GM21717 (cell line): Measurements from ENCODE around the gene MAGI1.
"Not testable (repeated sequence)": the region's sequence is repeated elsewhere in the genome, so short reads cannot be mapped to it uniquely, and the experiment has no call there.

Experiments used
- ATAC-seq: cut with Tn5 transposase; IDR thresholded peaks from one replicate; pipeline ENCODE4 v1.9.1; 2021; ENCODE audit warnings: mild to moderate bottlenecking, moderate library complexity; ENCODE audit not compliant: unreplicated experiment

The MAGI1 gene

DNA sequence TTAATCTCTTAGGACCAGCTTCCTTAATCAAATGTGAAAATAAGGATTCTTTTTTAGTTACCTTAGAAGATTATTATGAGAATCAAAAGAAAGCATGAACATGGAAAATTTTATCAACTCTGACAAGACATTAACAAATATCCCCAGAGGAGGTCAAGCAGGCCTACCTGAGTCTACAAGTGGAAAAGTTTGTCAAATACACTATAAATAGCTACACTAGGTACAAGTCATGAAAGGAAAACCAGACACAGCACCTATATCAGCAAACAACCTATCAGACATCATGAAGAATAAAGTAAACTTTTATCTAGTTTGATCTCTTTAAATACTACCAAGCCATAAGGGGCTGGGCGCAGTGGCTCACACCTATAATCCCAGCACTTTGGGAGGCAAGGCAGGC lies 126.1 kb downstream of the MAGI1 start:
- ATAC-seq = no peak

DNA sequence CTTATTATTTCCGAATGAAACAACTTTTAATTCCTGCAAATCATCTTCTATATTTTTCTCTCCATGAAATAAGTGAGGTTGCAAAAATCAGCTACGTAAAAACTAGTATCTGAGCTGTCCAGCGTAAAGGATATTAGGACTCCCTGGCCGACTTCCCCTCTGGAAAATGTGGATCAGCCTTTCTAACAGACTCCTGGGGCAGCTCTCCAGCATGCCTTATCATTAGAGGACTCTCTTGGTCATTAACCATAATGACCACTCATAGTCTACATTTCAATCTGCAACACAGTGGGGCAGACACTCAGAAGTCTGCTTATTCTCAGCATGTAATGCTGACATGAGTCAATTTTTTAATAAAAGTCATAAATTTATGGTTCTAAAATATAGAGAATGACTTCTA lies 130.1 kb downstream of the MAGI1 start:
- no peak for ATAC-seq

DNA sequence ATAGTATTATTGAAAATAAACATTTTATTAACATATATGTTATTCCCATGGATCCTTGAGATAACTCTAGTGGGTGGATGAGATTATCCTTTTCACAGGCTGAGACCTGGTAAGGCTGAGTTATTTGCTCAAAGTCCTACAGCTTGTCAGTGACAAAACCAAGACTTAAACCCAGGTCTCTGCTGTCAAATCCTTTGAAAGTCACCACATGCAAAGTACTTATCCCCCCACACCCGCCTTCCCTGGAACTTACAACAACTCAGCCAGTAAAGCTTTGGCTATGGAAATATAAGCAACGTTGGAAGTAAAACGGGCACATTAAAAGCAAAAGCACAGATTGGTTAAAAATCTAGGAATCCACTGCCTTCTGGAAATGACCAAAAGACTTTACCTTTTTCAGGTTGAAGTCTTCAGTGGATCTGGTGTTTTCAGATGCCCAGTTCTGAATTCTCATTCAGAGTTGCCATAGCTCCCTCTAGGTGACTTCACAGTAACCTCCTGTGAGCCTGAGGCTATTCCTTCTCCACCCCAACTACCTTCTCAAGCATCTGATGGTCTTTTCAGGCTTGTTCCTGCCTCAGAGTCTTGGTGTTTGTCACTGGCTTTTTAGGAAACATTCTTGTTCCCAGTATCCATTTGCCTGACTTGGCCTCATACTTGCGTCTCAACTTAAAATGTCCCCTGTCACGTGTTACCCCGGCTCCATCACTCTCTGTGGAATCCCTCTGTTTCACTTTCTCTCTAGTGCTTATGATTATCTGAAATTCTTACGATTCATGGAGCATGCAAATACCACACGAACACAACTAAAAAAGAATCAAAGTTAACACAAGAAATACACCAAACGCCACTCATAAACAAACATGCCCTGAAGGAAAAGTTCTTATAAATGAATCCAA lies 131.2 kb downstream of the MAGI1 start:
- no peak for ATAC-seq

DNA sequence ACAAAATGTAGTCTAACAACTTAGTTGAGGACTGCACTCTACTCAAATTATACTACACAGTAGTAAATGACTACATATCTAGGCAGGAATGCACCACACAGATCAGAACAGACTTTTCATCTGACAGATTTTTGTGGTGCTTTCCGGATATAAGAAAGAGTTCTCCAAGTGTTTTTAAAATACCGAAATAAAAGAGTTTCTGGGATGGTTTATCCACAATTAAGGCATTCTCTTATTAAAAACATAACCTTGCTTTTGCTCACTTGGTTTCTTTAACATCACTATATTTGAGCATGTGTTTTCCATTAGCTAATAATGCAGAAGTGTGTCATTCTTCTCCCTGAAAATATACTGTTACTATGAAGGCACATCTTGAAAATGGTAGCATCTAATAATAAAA lies 132.9 kb downstream of the MAGI1 start:
- no peak for ATAC-seq

DNA sequence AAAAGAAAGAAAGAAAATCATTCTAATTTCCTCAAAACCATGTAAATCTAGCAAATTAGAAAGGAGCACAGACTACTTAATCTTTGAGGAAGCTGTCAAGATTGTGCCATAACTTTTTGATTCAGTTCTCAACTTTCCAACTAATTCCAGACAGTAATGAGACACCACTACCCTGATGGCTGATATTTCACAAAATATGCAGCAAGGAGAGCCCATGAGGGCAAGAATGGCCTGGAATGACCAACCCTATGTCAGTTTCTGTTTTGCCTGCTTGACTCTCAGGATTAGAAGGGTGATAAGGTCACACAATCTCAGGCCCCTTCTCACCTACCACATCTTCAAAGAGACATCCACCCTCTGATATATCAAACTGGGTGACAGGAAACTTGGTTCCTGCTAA lies 134.7 kb downstream of the MAGI1 start:
- no peak for ATAC-seq

DNA sequence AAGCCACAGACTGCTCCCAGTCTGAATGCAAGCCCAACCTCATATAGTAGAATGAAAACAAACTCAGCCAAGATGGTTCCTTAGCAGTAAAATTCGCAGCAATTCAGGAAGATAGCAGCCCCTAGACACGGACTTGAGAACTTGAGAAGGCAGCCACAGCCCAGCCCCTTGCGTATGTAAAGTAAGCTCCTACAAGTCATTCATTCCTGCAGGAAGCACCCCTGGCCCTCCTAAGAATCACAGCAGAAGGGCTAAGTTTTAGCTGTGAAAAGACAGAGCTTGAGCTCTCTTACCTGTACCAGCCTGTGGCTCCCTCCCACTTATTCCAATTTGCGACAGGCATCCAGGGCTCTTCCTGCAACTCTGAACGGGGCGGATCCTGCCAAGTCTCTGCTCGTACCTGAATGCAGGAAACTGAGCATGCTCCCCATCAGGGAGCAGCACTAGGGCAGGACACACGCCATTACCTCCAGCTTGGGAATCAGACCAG lies 136.4 kb downstream of the MAGI1 start:
- no peak for ATAC-seq

DNA sequence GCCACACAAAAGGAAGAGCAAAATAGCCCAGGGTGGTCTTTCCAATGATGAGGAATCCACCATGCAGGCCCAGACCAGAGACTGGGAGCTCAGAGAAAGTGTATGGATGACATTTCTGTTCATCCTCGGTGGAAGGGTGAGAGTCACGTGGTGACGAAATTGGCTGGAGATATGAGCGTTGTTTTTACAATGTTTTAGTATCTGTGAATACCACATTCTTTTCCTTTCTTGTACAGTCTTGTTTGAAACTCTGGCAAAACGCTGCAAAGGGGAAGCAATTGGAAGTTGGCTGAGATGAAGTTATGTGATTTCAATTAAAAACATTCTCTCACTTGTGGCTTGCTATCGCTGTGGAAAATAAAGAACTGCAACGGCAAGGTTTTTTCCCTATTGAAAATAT lies 137.5 kb downstream of the MAGI1 start:
- no peak for ATAC-seq

DNA sequence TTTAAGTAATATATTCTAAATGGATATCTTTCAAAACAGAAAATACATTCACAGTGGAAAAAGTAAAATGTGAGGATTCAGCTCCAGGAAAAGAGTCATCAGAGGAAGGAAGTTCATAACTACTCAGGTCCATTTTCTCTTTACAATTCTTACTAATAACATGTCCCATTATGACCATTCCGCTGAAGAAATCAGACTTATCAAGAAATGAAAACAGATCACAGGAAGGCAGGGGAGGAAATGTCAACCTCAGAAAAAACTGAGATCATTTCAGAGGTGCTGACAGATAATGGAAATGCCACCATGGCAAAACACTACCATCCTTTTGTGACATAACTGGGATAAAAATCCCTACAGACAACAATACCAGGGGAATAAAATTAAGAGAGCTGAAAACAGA lies 139.5 kb downstream of the MAGI1 start:
- no peak for ATAC-seq

DNA sequence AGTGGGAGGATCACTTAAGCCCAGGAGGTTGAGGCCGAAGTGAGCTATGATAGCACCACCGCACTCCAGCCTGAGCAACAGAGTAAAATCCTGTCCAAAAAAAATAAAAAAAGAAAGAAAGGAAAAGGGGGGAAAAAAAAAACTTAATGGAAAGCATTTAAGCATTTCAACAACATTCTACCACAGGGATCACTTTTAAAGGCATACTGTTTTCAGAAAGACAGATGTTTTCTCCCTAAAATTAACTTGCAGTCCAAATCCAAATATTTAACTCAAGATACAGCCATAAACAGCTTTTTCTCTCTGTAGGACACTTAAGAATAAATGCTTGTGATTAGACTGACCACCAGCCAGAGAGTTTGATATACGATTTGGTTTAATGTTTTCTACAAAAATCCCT lies 141.0 kb downstream of the MAGI1 start:
- ATAC-seq = no peak

DNA sequence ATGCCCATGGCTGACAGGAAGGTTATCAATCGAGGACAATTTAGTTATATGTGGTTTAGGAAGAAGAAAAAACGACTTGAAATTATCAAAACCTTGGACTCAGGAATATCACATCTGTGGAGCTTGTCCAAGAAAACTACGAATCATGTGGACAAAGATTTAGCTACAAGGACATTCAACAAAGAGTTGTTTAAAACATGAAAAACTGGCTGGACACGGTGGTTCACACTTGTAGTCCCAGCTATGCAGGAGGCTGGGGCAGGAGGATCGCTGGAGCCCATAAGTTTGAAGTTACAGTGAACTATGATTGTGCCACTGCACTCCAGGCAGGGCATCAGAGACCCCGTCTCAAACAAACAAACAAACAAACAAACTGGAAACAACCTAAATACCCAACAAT lies 142.4 kb downstream of the MAGI1 start:
- ATAC-seq = no peak

DNA sequence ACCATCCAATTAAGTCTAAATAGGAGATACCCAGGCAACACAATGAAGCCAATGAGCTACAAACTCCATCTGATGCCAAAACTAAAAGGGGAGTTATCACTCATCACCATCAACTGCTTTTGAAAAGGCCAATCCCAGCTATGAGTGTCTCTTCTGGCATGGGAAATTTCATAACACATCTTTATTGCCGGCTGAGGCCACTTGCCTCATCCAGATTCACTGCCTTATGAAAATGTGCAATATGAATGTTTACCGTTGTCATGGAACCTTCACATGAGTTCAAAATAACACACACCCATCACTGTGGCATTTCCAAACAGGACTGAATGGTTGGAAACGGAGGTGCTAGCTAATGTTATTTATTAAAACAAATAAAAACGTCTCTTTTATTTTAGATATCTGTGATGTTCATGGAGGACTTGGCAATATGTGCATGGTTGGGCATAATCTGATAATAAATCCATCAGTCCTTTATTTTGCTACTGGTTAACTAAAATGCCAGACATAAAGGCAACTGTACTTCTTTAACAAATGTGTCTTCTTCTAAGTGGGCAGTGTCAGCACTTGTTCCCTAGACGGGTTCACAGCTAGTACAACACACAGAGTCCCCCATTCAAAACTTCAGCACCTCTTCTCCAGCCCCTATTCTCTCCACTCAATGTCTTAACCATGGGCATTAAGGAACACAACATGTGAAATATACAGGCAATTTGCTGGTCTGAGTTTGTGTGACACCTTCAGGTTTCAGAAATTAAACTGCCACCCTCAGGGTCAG lies 143.9 kb downstream of the MAGI1 start:
- ATAC-seq = no peak

DNA sequence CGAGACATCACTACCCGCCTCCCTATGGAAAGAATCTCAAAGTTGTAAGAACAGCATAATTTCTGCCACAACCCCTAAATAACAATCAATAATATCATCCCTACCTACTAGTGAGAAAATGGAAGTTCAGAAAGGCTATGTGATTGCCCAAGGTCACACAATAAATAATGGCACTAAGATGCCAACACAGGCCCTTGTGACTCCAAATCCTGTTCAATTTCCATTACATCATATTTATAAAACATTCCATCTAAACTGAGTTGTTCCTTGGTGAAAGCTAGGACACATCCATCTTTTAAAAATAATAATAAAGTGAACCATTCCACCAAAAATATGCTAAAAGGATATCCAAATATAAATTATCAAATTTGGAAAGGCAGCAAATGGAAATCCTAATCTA lies 144.6 kb downstream of the MAGI1 start:
- ATAC-seq = no peak

DNA sequence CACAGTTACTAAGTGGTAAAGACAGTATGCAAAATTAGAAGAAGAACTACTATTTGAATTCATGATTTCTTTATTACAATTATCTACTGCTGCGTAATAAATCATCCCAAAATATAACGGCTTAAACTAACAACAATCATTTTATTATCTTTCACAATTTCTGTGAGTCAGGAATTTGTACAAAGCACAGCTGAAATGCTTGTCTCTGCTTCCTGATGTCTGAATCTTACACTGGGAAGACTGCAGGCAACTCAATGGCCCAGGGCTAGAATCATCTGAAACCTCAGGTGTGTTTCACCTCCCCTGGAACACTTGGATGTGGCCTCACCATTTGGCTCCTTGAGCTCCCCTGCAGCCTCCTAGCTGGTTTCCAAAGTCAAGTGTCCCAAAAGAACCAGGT lies 145.1 kb downstream of the MAGI1 start:
- no peak for ATAC-seq

DNA sequence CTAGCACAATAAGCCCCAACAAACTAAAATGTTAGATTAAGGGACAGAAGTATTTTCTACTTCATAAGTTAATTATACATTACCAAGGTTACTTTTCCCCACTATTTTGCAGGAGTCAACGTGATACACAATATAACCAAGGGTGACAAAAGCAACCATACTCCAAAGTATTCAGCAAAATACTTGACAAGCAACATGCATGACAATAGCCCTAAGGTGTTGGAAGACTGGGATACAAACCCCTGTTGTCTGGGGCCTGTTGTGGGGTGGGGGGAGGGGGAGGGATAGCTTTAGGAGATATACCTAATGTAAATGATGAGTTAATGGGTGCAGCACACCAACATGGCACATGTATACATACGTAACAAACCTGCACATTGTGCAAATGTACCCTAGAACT lies 147.2 kb downstream of the MAGI1 start:
- ATAC-seq = not testable (repeated sequence)

DNA sequence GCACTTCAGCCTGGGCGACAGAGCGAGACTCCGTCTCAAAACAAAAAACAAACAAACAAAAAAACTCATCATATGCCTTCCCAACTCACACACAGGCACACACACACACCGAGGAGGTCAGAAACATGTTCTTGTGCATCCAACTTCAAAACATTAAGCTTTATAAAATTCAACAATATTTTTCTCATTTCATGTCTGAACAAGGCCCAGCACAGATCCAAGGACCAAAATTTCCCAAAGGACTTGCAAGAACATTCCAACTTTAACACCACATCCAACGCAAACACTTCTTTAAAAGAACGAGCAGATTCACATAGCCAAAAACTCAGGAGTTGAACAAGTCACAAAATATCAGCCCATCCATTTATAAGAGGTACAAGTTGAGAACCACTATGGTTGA lies 148.4 kb downstream of the MAGI1 start:
- ATAC-seq = no peak

DNA sequence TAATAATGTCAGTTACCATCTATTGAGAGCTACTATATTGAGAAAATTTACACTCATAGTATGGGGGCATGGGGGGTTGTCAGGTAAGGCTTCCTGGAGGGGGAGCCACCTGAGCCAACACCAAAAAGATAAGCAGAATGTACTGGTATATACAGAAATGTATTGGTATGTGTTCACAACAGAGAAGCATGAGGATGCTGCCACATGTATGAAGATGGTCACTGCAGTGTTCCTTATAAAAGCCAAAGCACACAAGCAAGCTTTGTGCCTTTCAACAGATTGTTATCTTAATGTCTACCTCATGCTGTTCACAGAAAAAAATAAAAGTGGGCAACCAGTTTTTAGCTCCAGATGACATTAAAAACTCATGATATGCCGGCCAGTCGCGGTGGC lies 149.0 kb downstream of the MAGI1 start:
- ATAC-seq = no peak

DNA sequence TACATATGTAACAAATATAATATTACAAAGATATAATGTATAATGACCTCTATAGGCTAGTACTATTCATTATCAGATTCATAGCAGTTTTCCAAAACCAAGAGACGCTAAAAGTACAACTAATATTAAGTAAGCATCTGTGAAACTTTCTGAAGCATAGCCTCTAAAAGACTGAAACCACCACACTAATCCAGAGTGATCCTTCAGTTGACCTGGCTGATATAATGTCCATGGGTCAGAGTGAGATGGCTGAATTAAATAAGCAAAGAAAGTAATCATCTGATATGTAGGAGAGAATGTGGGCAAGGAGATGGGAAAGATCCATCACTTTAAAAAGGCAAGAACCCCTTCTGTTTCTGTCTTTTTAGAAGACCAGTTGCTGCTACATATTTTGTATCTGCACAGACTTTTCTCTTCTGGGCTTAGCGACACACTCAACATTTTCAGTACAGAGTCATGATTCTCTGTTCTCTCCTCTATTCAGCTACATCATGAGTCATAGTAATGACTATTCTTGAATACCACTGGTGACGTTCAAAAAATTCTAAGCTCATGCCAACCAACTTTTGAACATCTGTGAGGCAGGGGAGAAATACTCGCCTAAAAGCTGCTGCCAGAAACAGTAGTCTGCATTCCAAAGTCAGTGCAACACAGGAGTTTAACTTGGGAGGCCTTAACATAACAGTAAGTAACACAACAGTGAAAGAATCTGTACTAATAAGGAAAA lies 149.6 kb downstream of the MAGI1 start:
- ATAC-seq = no peak

DNA sequence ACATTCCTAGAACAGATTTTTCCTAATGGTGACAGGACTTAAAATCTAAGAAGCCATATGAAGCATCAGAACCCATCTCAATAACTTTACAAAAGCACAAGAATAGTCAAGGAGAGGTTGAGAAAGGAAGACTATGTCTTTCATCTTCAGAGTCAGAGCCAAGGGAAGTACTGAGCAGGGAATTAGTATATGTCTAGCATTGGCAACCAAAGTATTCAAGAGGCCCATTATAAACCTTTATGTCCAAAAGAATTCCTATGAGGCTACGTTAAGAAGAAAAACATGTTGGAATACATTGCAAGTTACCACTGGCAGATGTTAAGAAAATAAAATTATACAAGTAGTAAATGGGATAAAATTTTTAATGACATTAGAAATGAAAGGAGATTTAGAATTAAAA lies 150.5 kb downstream of the MAGI1 start:
- ATAC-seq = no peak

DNA sequence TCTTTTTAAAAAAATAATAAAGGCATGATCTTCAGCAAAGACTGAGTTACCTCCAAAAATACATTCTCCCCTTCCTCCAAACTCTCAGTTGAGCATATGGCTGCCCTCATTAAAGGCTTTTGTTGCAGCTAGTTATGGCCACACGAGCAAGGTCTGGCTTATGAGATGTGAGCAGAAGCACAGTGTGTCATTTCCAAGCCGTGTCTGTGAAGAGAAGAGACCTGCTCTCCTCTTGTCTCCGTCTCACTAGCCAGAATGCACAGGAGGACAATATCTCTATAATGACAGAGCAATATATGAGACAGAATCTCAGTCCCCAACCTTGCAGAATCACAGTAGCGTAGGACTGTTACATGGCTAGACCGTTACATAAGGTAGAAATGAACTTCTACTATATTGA lies 152.3 kb downstream of the MAGI1 start:
- ATAC-seq = no peak

DNA sequence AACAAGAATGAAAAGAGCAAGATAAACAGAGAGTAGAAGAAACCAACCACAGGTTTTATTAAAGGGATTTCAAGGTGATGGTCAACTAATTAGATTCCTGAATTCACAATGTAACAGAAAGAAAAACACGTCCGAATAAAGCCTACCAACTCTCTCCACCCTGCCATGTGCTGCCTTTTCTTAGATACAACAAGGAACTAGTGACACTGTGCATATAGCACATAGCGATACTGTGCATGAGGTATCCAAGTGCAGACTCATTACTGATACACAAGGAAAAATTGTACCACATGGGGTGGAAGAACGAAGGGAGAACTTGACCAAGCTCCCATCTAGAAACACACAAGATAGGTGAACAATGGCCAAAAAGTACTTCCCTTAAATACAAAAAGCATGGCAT lies 154.6 kb downstream of the MAGI1 start:
- ATAC-seq = no peak

DNA sequence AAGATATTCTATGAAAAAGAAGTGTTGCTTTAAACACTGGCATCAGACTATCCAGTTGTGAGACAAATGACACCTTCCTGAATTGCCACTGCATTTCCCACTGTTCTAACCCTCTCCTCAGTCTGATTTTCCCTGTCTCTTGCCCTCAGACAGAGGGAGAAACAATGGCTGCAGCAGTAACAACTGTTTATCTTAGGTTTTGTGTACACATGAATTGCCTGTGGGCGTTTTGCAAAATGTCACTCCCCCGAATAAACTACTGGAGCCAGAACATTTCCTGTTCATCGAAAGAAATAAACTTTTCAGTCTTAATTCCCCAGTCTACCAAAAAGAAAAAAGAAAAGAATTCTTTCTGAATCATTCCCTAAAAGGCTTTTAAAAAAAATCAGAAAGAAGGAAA lies 155.1 kb downstream of the MAGI1 start:
- ATAC-seq = no peak

DNA sequence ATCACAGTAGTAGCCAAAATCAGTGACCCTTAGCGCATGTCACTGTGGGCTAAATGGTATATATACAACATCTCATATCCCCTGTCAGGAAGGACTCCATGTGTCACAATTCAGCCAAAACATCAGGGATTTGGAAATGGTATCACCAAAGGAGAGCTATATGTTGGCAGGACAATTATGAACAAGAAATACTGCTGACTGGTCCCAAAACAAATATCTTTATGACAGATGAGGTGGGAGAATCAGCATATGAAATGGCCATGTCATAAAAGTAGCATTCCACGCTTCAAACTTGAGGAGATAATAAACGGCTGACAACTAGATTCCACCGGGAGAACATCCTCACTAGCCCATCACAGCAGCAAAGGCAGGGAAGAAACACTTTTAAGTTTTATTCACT lies 158.4 kb downstream of the MAGI1 start:
- no peak for ATAC-seq
